NCI-H748 (cell line): ENCODE data around the gene SPEG.

Source experiments
- DNase-seq: peaks from one replicate; lab custom pipeline; 2025; ENCODE audit not compliant: unreplicated experiment; lab: John Stamatoyannopoulos, UW

The SPEG gene

GRCh38 chr2:219525533-219526232, 91.0 kb downstream of the SPEG start:
- no peak for DNase-seq

GRCh38 chr2:219526320-219527075, 91.9 kb downstream of the SPEG start:
- DNase-seq = no peak

GRCh38 chr2:219527076-219527394, 92.4 kb downstream of the SPEG start:
- peak; percentile 61 for DNase-seq

GRCh38 chr2:219527472-219527871, 92.8 kb downstream of the SPEG start:
- DNase-seq = no peak

GRCh38 chr2:219530048-219530963, 95.7 kb downstream of the SPEG start:
- DNase-seq = peak; percentile 83

GRCh38 chr2:219531639-219532377, 97.2 kb downstream of the SPEG start:
- no peak for DNase-seq

- no peak for DNase-seq
Measured at GRCh38 chr2:219532378-219532649, 97.7 kb downstream of the SPEG start.

- no peak for DNase-seq
Measured at GRCh38 chr2:219533930-219534661, 99.5 kb downstream of the SPEG start.

- DNase-seq = no peak
Measured at GRCh38 chr2:219536425-219536824, 101.8 kb downstream of the SPEG start.

- no peak for DNase-seq
Measured at GRCh38 chr2:219536967-219537366, 102.3 kb downstream of the SPEG start.

- DNase-seq = no peak
Measured at GRCh38 chr2:219537657-219538488, 103.2 kb downstream of the SPEG start.

GRCh38 chr2:219538504-219538951, 103.9 kb downstream of the SPEG start:
- DNase-seq = no peak

- no peak for DNase-seq
Measured at GRCh38 chr2:219538956-219539788, 104.5 kb downstream of the SPEG start.

GRCh38 chr2:219539926-219540678, 105.5 kb downstream of the SPEG start:
- no peak for DNase-seq

- DNase-seq = no peak
Measured at GRCh38 chr2:219540784-219541504, 106.3 kb downstream of the SPEG start.

- DNase-seq = peak; percentile 92
Measured at GRCh38 chr2:219541611-219542180, 107.1 kb downstream of the SPEG start.
